AG09309 (cell line): ENCODE data around the gene EHMT1.

Experiments used
- DNase-seq: peaks from one replicate; pipeline ENCODE4 v3.0.0-alpha.2; 2010; ENCODE audit warnings: low read depth
- H3K4me3 ChIP-seq: 2 replicates; pipeline ENCODE4 v1.5.1; 2011; ENCODE audit warnings: mild to moderate bottlenecking, low read depth, low read length, moderate library complexity; ENCODE audit not compliant: control insufficient read depth
- TF ChIP-seq, protein P1 (sequence below): IDR thresholded peaks from 2 replicates; pipeline ENCODE4 v1.5.1; 2011; ENCODE audit warnings: mild to moderate bottlenecking, low read depth, low read length, inconsistent platforms; ENCODE audit not compliant: insufficient read depth, control insufficient read depth; ENCODE audit errors: missing control alignments

EHMT1 gene

DNA sequence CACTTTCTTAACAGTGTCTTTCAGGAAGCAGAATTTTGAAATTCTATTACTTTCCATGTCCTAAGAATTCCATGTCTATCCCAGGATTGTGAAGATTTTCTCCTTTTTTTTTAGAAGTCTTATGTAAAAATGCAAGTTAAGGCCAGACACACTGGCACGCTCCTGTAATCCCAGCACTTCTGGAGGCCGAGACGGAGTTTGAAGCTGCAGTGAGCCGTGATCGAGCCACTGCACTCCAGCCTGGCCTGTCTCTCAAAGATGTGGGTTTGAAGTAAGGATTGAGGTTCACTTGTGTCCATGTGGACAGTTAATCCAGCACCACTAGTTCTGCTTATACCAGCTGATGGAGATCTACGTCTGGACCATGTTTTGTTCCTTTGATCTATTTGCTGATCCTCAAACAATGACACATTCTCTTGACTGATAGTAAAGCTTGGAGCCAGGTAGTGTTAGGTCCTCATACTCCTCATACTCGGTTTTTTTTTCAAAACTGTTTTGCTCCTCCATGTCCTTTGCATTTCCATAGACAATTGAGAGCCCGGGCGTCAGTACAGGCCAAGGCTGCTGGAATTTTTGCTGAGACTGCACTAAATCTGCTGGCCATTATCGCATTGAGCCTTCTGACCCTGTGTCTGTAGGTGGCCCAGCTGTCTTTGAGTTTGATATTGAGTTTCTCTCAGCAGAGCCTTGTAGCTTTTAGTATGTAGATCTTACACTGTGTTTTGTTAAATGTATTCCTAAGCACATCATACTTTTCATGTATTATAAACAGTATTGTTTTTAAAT, 205.4 kb downstream of the EHMT1 start:
- H3K4me3 ChIP-seq = no peak overlapping the region
- TF ChIP-seq, protein P1, sequence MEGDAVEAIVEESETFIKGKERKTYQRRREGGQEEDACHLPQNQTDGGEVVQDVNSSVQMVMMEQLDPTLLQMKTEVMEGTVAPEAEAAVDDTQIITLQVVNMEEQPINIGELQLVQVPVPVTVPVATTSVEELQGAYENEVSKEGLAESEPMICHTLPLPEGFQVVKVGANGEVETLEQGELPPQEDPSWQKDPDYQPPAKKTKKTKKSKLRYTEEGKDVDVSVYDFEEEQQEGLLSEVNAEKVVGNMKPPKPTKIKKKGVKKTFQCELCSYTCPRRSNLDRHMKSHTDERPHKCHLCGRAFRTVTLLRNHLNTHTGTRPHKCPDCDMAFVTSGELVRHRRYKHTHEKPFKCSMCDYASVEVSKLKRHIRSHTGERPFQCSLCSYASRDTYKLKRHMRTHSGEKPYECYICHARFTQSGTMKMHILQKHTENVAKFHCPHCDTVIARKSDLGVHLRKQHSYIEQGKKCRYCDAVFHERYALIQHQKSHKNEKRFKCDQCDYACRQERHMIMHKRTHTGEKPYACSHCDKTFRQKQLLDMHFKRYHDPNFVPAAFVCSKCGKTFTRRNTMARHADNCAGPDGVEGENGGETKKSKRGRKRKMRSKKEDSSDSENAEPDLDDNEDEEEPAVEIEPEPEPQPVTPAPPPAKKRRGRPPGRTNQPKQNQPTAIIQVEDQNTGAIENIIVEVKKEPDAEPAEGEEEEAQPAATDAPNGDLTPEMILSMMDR = no peak
- DNase-seq = no peak

DNA sequence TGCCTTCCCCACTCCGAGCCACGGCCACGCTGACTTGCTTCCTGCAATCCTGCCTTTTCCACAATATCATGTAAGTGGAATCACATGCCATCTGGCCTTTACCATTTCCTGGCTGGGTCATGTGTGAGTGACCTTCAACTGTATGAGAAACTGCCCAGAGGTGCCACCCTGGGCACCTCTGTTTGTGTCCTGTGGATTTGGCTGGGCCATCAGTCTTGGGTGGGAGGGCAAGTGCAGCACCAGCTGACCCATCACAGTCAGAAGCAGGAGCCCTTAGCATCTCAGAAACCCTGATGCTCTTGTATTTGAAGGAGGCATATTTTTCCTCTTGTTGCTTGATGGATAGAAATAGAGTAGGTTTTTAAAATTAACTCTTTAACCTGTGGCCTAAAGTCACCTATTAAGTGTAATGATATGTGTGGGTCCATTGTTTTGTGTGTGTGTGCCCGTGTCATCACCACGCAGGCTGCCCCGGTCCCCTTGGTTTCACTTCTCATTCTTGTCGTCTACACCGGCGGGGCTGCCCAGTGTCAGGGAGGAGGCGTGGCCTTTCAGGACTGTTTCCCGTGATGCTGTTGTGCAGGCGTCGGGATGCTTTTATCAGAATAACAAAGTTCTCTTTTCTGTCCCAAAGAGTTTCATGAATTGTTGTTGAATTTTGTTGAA, 206.7 kb downstream of the EHMT1 start:
- no peak for DNase-seq
- TF ChIP-seq, protein P1 = no peak

DNA sequence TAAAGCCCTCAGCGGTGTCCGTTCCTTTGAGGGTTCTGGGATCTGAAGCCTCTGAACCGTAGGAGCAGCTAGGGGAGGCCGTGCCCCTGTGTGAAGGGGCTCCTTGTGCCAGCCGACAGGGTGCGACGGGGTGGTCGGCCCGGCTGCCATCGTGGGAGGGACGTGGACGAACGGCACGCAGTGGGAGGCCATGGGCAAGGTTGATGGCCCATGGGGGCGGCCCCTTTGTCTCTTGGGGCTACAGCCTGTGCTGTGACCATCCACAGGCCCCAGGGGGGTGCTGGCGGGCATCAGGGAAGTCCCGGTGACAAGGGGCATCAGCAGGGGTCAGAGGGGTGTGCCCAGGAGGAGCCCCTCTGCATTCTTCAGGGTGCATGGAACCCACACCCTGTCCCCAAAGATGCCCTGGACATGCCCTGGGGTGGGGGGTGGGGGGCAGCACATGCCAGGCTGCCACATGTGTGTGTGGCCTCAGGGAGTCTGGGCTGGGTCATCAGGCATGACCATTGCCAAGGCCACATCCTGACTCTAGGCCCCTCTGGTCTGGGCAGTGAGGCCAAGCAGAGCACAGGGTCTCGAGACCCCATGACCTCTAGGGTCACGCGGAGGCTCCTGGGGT, 209.2 kb downstream of the EHMT1 start:
- TF ChIP-seq, protein P1 = no peak
- no peak overlapping the region for H3K4me3 ChIP-seq
- no peak for DNase-seq

More for the DNA sequence above, 206.7 kb downstream of the EHMT1 start:
- H3K4me3 ChIP-seq = no peak overlapping the region

DNA sequence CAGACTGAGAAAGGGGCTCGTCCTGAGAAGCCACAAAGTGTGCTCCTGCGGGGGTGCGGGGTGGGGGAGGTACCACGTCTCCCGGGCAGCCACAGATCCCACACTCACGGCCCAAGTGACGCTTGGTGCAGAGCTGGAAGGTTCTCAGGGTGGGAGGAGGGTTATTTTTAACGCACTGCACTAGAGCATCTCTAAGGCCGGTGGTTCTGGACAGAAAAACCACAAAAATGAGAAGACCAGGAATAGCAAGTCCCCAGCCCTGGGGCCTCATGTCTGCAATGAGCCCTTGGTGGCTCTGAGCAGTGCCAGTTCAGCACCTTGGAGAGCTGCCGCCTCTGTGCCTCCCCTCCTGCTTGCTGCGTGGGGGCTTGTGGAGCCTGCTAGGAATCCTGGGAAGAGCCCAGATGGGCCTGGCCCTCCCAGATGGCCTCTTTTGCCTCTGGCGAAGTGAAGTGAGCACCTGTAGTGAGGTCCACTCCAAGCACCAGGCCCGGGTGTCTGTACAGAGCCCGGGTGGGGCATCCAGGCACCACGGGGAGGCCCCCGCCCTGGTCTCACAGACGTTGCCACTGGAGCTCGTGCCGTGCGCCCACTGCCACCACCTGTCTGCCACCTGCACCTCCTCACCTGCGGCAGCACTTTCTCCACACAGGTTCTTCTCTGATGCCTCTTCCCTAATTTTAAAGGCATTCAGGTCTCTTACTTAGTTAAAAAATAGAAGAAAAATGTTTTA, 209.9 kb downstream of the EHMT1 start:
- no peak overlapping the region for H3K4me3 ChIP-seq
- TF ChIP-seq, protein P1 = no peak
- no peak for DNase-seq

DNA sequence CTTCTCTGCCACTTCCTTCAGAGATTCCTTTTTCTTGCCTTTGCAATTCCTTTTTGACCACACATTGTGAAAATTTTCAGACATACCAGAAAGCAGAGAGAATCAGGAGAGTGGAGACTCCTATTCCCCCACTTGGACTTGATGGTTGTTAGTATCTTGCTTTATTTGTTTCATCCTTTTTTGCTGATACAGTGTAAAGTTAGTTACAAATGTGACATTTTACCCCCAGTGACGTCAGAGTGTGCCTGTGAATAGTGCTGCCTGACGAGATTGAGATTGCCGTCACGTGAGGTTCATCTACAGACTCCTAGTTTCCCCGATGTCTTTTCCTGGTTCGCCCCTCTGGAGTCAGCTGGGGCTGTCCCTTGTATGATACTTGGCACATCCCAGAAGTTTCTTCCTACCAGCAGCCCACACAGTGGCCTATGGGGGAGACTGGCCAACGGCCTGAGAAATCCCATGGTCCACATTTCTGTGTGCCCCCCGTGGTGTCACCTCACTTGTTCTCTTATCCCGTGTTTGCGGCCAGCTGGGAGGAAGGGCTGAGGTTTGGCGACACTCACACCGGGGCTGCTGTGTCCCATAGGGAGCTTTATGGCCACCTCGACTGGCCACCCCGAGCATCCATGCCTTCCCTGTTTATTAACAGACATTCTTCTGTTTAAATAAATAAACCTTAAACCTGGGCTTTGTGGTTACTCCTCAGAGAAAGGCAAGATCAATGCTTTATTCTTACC, 210.6 kb downstream of the EHMT1 start:
- DNase-seq = no peak
- TF ChIP-seq, protein P1 = no peak
- no peak overlapping the region for H3K4me3 ChIP-seq
